ENCODE data around the gene CHST15. TPM values are rescaled to one million over a fixed set of nuclear protein-coding genes. Genes with fewer than 3 reads are reported as not detected.

The CHST15 gene
- total RNA-seq, 1 donor from 2014 or later = 43.8 TPM

GRCh38 chr10:124138195-124138882, 44.9 kb upstream of the CHST15 start:
- Mint-ChIP-seq H3K4me3 (ENCODE audit: unreplicated experiment) (no peak overlapping the region), H3K27me3 (ENCODE audit: low read depth) (no peaks in the 10 kb centered on the region), H3K36me3 (ENCODE audit: low read depth) (peaks cover 2% of the 10 kb centered on the region), H3K9me3 (ENCODE audit: low read depth) (peaks cover 5% of the 10 kb centered on the region), H3K4me1 (ENCODE audit: low read depth) (peaks cover 15% of the 10 kb centered on the region), H3K27ac (ENCODE audit: unreplicated experiment) (peak overlapping the region; percentile 83)
- no peak for TF ChIP-seq CTCF (IDR thresholded peaks at IDR 0.05)
- no peak for DNase-seq (ENCODE audit: low spot score)

DNA sequence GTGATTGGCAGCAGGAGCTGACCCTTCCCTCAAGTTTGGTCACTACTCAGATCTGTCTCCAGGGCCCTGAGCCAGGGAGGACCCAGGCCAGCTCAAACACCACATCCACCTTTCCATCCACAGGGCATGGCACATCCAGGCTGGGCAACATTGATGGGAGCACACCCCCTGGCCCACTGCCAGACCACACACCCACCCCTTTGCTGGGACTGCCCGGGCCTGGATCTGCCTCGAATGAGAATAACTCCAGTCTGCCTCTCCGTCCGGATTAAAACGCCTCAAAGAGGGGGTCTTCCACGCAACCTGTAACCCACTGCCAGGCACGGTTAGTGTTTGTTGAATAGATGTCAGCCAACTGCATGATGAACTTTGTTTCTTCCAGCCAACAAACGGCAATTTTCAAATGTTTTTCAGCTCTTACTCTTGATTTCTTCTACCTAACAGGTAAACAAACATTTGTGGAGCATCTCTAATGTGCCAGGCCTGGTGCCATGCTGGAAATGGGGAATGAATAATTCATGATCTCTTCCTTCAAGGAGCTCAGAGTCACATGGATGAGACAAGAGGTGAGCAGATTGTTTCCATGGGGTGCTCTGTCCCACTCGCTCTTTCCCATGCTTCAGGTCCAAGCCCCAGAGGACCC, 41.0 kb upstream of the CHST15 start:
- H3K4me1 Mint-ChIP-seq (ENCODE audit: low read depth) = peaks cover 15% of the 10 kb centered on the region
- no peaks in the 10 kb centered on the region for H3K36me3 Mint-ChIP-seq (ENCODE audit: low read depth)
- no peak for DNase-seq (ENCODE audit: low spot score)
- no peak overlapping the region for H3K27ac Mint-ChIP-seq (ENCODE audit: unreplicated experiment)
- no peak overlapping the region for H3K4me3 Mint-ChIP-seq (ENCODE audit: unreplicated experiment)
- no peak for TF ChIP-seq CTCF (IDR thresholded peaks at IDR 0.05)
- H3K9me3 Mint-ChIP-seq (ENCODE audit: low read depth) = no peaks in the 10 kb centered on the region
- peaks cover 4% of the 10 kb centered on the region for H3K27me3 Mint-ChIP-seq (ENCODE audit: low read depth)

DNA sequence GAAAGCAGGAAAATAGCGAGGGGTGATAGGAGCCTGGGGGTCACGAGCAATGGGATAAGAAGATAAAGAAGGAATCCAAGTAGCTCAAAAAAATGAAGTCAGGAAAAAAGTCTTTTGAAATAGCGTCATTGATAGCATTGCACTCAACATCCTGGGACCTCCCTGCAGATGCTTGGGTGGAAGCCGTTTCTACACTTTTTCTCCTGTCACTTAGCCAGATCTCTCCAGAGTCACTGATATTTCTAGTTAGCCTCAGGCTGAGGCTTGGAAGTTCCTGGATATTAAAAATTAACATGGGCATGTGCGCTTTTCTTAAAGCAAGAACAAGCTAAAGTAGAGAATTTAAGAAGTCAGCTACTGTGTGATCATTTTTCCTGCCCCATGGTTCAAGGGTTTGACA, 39.5 kb upstream of the CHST15 start:
- no peaks in the 10 kb centered on the region for H3K36me3 Mint-ChIP-seq (ENCODE audit: low read depth)

GRCh38 chr10:124132306-124132705, 38.9 kb upstream of the CHST15 start:
- TF ChIP-seq CTCF (IDR thresholded peaks at IDR 0.05) = no peak
- Mint-ChIP-seq H3K9me3 (ENCODE audit: low read depth) (no peaks in the 10 kb centered on the region), H3K4me3 (ENCODE audit: unreplicated experiment) (no peak overlapping the region), H3K4me1 (ENCODE audit: low read depth) (no peaks in the 10 kb centered on the region), H3K27ac (ENCODE audit: unreplicated experiment) (no peak overlapping the region), H3K27me3 (ENCODE audit: low read depth) (peaks cover 5% of the 10 kb centered on the region), H3K36me3 (ENCODE audit: low read depth) (no peaks in the 10 kb centered on the region)
- DNase-seq (ENCODE audit: low spot score) = no peak

More for the DNA sequence above, 39.5 kb upstream of the CHST15 start:
- H3K9me3 Mint-ChIP-seq (ENCODE audit: low read depth) = no peaks in the 10 kb centered on the region
- H3K4me1 Mint-ChIP-seq (ENCODE audit: low read depth) = peaks cover 4% of the 10 kb centered on the region
- H3K4me3 Mint-ChIP-seq (ENCODE audit: unreplicated experiment) = no peak overlapping the region
- peaks cover 4% of the 10 kb centered on the region for H3K27me3 Mint-ChIP-seq (ENCODE audit: low read depth)
- no peak for TF ChIP-seq CTCF (IDR thresholded peaks at IDR 0.05)
- no peak for DNase-seq (ENCODE audit: low spot score)
- no peak overlapping the region for H3K27ac Mint-ChIP-seq (ENCODE audit: unreplicated experiment)

- Mint-ChIP-seq H3K4me1 (ENCODE audit: low read depth) (no peaks in the 10 kb centered on the region), H3K4me3 (ENCODE audit: unreplicated experiment) (no peak overlapping the region), H3K9me3 (ENCODE audit: low read depth) (no peaks in the 10 kb centered on the region), H3K36me3 (ENCODE audit: low read depth) (no peaks in the 10 kb centered on the region), H3K27me3 (ENCODE audit: low read depth) (peaks cover 7% of the 10 kb centered on the region), H3K27ac (ENCODE audit: unreplicated experiment) (no peak overlapping the region)
- DNase-seq (ENCODE audit: low spot score) = no peak
- no peak for TF ChIP-seq CTCF (IDR thresholded peaks at IDR 0.05)
Observed at GRCh38 chr10:124131172-124131571, 37.8 kb upstream of the CHST15 start.

Data from chondrocyte (in vitro differentiated cells).